Upper lobe of left lung (tissue), 6 donors: ENCODE data around the gene OR5M11. TPM values are rescaled to one million over a fixed set of nuclear protein-coding genes. Genes with fewer than 3 reads are reported as not detected.

Experiments used
- ATAC-seq, 2 donors: fragments of 200-7000 bp; cut with Tn5 transposase; one replicate each; pipeline ENCODE4 v1.9.1; 2022; ENCODE audit warnings: mild to moderate bottlenecking in 2 of 2, moderate library complexity in 2 of 2; ENCODE audit not compliant: low FRiP score in 2 of 2
- DNase-seq, 2 donors: peaks; one replicate each; pipeline ENCODE4 v3.0.0-alpha.2; 2019 to 2020
- H3K27ac ChIP-seq, 4 donors: fragments of 200-600 bp; sonication (generic); one replicate each; pipeline ENCODE4 v1.5.1; 2016 to 2019
- H3K27me3 ChIP-seq, 4 donors: fragments of 200-600 bp; sonication (generic); one replicate each; pipeline ENCODE4 v1.5.1; 2017 to 2019
- H3K36me3 ChIP-seq, 4 donors: fragments of 200-600 bp; sonication (generic); one replicate each; pipeline ENCODE4 v1.5.1; 2016 to 2019
- H3K4me1 ChIP-seq, 4 donors: fragments of 200-600 bp; sonication (generic); one replicate each; pipeline ENCODE4 v1.5.1; 2018 to 2019
- H3K4me3 ChIP-seq, 4 donors: fragments of 200-600 bp; sonication (generic); one replicate each; pipeline ENCODE4 v1.5.1; 2017 to 2019; ENCODE audit warnings: mild to moderate bottlenecking in 2 of 4, moderate library complexity in 1 of 4
- H3K9me3 ChIP-seq, 4 donors: fragments of 200-600 bp; sonication (generic); one replicate each; pipeline ENCODE4 v1.5.1; 2018 to 2019
- EP300 ChIP-seq, 4 donors: sonication (generic); formaldehyde crosslinking; IDR thresholded peaks; one replicate each; pipeline ENCODE4 v1.5.1; 2017; ENCODE audit warnings: antibody characterized with exemption in 4 of 4, control low read depth in 2 of 4
- POLR2A ChIP-seq, 4 donors: fragments of 450-650 bp; IDR thresholded peaks; one replicate each; pipeline ENCODE4 v1.5.1; 2016 to 2017; ENCODE audit warnings: antibody characterized with exemption in 4 of 4, mild to moderate bottlenecking in 2 of 4
- POLR2AphosphoS5 ChIP-seq, 2 donors: sonication (generic); formaldehyde crosslinking; IDR thresholded peaks; one replicate each; pipeline ENCODE4 v1.5.1; 2017; ENCODE audit warnings: antibody characterized with exemption in 2 of 2
- WGBS, 2 donors: methylation state at CpG; one replicate each; pipeline ENCODE4 v1.1.5; 2017 to 2018; 5-methylcytosine and 5-hydroxymethylcytosine counted together
- total RNA-seq, 6 donors: library from RNA; depleted of rRNA in 4 of 6; stranded (reverse); fragments of >200 nt in 4 of 6; gene quantifications; one replicate each; pipeline versions ENCODE4 v1.1.0 to v1.2.1, GENCODE V29; 2016 to 2021
- TF ChIP-seq, protein P1 (sequence below), 6 experiments: fragments of 450-650 bp in 4 of 6; fragments of 200-600 bp in 2 of 6; sonication (generic) in 2 of 6; IDR thresholded peaks; one replicate each; pipeline ENCODE4 v1.5.1; 2016 to 2019; ENCODE audit warnings: antibody characterized with exemption in 6 of 6
- donor health status: DM: no; HTN: no; CAD: no; lungs with moderate emphysema.
- donor health status: DM: no; HTN: yes; CAD: no; lungs with severe emphysema.

OR5M11 gene
- total RNA-seq, 6 donors from 2014 or later, result not detected

- Histone ChIP-seq H3K27ac (no peak overlapping the region), H3K9me3 (no peaks in the 10 kb centered on the region), H3K4me3 (no peak overlapping the region), H3K4me1 (no peaks in the 10 kb centered on the region), H3K27me3 (no peaks in the 10 kb centered on the region), H3K36me3 (no peaks in the 10 kb centered on the region)
- TF ChIP-seq, protein P1, sequence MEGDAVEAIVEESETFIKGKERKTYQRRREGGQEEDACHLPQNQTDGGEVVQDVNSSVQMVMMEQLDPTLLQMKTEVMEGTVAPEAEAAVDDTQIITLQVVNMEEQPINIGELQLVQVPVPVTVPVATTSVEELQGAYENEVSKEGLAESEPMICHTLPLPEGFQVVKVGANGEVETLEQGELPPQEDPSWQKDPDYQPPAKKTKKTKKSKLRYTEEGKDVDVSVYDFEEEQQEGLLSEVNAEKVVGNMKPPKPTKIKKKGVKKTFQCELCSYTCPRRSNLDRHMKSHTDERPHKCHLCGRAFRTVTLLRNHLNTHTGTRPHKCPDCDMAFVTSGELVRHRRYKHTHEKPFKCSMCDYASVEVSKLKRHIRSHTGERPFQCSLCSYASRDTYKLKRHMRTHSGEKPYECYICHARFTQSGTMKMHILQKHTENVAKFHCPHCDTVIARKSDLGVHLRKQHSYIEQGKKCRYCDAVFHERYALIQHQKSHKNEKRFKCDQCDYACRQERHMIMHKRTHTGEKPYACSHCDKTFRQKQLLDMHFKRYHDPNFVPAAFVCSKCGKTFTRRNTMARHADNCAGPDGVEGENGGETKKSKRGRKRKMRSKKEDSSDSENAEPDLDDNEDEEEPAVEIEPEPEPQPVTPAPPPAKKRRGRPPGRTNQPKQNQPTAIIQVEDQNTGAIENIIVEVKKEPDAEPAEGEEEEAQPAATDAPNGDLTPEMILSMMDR (IDR thresholded peaks at IDR 0.05), result no peak
- no peak for TF ChIP-seq POLR2AphosphoS5 (IDR thresholded peaks at IDR 0.05)
- TF ChIP-seq EP300 (IDR thresholded peaks at IDR 0.05), result no peak
- TF ChIP-seq POLR2A (IDR thresholded peaks at IDR 0.05), result no peak
- 81 to 88% methylated on average over 1 of the region's 1 CpG for WGBS, 2 donors
- ATAC-seq (no peak), DNase-seq (no peak)
Observed at GRCh38 chr11:56509439-56509838, 33.6 kb downstream of the OR5M11 start.

DNA sequence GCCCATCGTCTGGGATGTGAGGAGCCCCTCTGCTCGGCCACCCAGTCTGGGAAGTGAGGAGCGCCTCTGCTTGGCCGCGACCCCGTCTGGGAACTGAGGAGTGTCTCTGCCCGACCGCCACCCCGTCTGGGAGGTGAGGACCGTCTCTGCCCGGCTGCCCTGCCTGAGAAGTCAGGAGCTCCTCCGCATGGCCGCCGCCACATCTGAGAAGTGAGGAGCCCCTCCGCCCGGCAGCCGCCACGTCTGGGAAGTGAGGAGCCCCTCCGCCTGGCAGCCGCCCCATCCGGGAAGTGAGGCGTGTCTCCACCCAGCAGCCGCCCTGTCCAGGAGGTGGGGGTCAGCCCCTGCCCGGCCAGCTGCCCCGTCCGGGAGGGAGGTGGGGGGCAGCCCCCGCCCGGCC is 46.0 kb downstream of the OR5M11 start:
- no peak overlapping the region for H3K27ac ChIP-seq
- DNase-seq (no peak), ATAC-seq (no peak)
- WGBS, 2 donors, result 94 to 98% methylated on average over 13 to 16 of the region's 28 CpGs
- no peaks in the 10 kb centered on the region for H3K27me3 ChIP-seq
- H3K4me1 ChIP-seq, result no peaks in the 10 kb centered on the region
- no peaks in the 10 kb centered on the region for H3K36me3 ChIP-seq
- peaks cover 0 to 13% (median 2%) of the 10 kb centered on the region in 4 donors for H3K9me3 ChIP-seq
- TF ChIP-seq POLR2AphosphoS5 (IDR thresholded peaks at IDR 0.05) (no peak), EP300 (IDR thresholded peaks at IDR 0.05) (no peak), POLR2A (IDR thresholded peaks at IDR 0.05) (no peak)
- TF ChIP-seq, protein P1 (IDR thresholded peaks at IDR 0.05), result no peak
- H3K4me3 ChIP-seq, result no peak overlapping the region

DNA sequence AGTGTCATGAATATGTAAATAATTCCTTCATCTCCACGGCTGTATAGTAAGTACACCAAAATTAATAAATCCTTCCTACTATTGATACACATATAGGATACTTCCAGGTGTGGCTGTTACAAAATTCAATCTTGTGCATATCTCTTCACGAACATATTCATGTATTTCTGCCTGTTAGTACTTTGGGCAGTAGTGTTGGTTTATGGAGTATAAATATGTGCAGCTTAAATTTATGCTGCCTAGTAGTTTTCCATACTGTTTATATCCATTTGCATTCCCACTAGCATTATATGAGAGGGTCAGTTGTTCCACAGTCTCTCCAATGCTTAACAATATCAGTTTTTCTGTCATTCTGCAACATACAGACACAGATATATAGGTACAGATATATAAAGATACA is 47.9 kb downstream of the OR5M11 start:
- no peaks in the 10 kb centered on the region for H3K36me3 ChIP-seq
- H3K9me3 ChIP-seq, result peaks cover 0 to 13% (median 2%) of the 10 kb centered on the region in 4 donors
- no peak overlapping the region for H3K4me3 ChIP-seq
- TF ChIP-seq, protein P1 (IDR thresholded peaks at IDR 0.05), result no peak
- no peak for TF ChIP-seq POLR2AphosphoS5 (IDR thresholded peaks at IDR 0.05)
- no peak for TF ChIP-seq POLR2A (IDR thresholded peaks at IDR 0.05)
- TF ChIP-seq EP300 (IDR thresholded peaks at IDR 0.05), result no peak
- DNase-seq (no peak), ATAC-seq (no peak)
- H3K27me3 ChIP-seq, result no peaks in the 10 kb centered on the region
- H3K27ac ChIP-seq, result no peak overlapping the region
- H3K4me1 ChIP-seq, result no peaks in the 10 kb centered on the region
- 85 to 87% methylated on average over 2 of the region's 2 CpGs for WGBS, 2 donors

Other genes with a start within 250 kb of the OR5M11 start
- not detected for gene OR8K3, start 228.1 kb downstream of the OR5M11 start, total RNA-seq
- gene OR8K1, start 197.2 kb downstream of the OR5M11 start, total RNA-seq, result not detected
- gene OR8J1, start 189.0 kb downstream of the OR5M11 start, total RNA-seq, result not detected
- not detected for gene OR8U1, start 167.6 kb downstream of the OR5M11 start, total RNA-seq
- not detected for gene OR5AL1, start 130.6 kb downstream of the OR5M11 start, total RNA-seq
- not detected for gene OR5M3, start 69.9 kb downstream of the OR5M11 start, total RNA-seq
- gene OR5M8, start 51.9 kb downstream of the OR5M11 start, total RNA-seq, result not detected
- not detected for gene OR5M10, start 34.5 kb upstream of the OR5M11 start, total RNA-seq
- not detected for gene OR5M1, start 71.6 kb upstream of the OR5M11 start, total RNA-seq
- gene OR5AP2, start 99.2 kb upstream of the OR5M11 start, total RNA-seq, result not detected
- not detected for gene OR5AR1, start 120.4 kb upstream of the OR5M11 start, total RNA-seq
- gene OR9G1, start 155.8 kb upstream of the OR5M11 start, total RNA-seq, result not detected
- gene OR9G4, start 205.4 kb upstream of the OR5M11 start, total RNA-seq, result not detected